Gastroesophageal sphincter (tissue), 3 donors: ENCODE measurements around the gene PUM1.

Experiments used
- CTCF ChIP-seq, 4 experiments: fragments of 200-600 bp in 2 of 4; fragments of 450-650 bp in 2 of 4; sonication (generic) in 1 of 4; IDR thresholded peaks; one replicate each; pipeline ENCODE4 v1.5.1; 2017 to 2019; ENCODE audit warnings: antibody characterized with exemption in 4 of 4, mild to moderate bottlenecking in 2 of 4, moderate library complexity in 2 of 4
- EP300 ChIP-seq: sonication (generic); formaldehyde crosslinking; IDR thresholded peaks from one replicate; pipeline ENCODE4 v1.6.1; 2017; ENCODE audit warnings: antibody characterized with exemption, mild to moderate bottlenecking
- POLR2A ChIP-seq, 2 donors: fragments of 450-650 bp; IDR thresholded peaks; one replicate each; pipeline ENCODE4 v1.6.1; 2017; ENCODE audit warnings: antibody characterized with exemption in 2 of 2, mild to moderate bottlenecking in 2 of 2, moderate library complexity in 1 of 2
- POLR2AphosphoS5 ChIP-seq: sonication (generic); formaldehyde crosslinking; IDR thresholded peaks from one replicate; pipeline ENCODE4 v1.6.1; 2017; ENCODE audit warnings: antibody characterized with exemption

GRCh38 chr1:31032266-31032665, 33.3 kb downstream of the PUM1 start:
- TF ChIP-seq CTCF (IDR thresholded peaks at IDR 0.05): no peak
- no peak for TF ChIP-seq POLR2AphosphoS5
- no peak for TF ChIP-seq EP300
- TF ChIP-seq POLR2A (IDR thresholded peaks at IDR 0.05): no peak
